AG04449 (cell line): ENCODE data around the gene NXPE1.

ENCODE experiments used
- CTCF ChIA-PET: fragments of 350-600 bp; formaldehyde crosslinking; extraction: SDS; loops from one replicate; lab custom pipeline; 2021; ENCODE audit warnings: antibody characterized with exemption; lab: Yijun Ruan, JAX
- POLR2A ChIA-PET: fragments of 400-600, 350-600 bp; formaldehyde crosslinking; extraction: SDS; loops from one replicate; lab custom pipeline; 2020; ENCODE audit warnings: antibody characterized with exemption, inconsistent platforms; lab: Yijun Ruan, JAX
- DNase-seq: peaks from one replicate; pipeline ENCODE4 v3.0.0-alpha.2; 2010; ENCODE audit warnings: low read depth, low spot score
- H3K4me3 ChIP-seq: 2 replicates; pipeline ENCODE4 v1.5.1; 2011; ENCODE audit warnings: low read depth, mild to moderate bottlenecking, control low read depth, low read length
- CTCF ChIP-seq: IDR thresholded peaks from one replicate; pipeline ENCODE4 v1.5.1; 2011; ENCODE audit warnings: mild to moderate bottlenecking, moderate library complexity, low read length, control low read depth, inconsistent platforms; ENCODE audit not compliant: insufficient read depth; ENCODE audit errors: missing control alignments

The NXPE1 gene

DNA sequence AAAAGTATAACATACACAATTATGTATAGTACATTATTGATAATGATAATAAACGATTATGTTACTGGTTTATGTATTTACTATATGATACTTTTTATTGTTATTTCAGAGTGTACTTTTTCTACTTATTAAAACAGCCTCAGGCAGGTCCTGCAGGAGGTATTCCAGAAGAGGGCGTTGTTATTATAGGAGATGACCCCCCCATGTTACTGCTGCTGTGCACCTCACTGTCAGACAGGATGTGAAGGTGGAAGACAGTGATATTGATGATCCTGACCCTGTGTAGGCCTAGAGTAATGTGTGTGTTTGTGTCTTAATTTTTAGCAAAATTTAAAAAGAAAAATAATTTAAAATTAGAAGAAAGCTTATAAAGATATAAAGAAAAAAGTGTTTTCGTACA, 62.8 kb downstream of the NXPE1 start:
- no peak for DNase-seq
- CTCF ChIA-PET, result no interaction called here
- POLR2A ChIA-PET, result no interaction called here
- no peak for TF ChIP-seq CTCF
- no peak overlapping the region for H3K4me3 ChIP-seq

DNA sequence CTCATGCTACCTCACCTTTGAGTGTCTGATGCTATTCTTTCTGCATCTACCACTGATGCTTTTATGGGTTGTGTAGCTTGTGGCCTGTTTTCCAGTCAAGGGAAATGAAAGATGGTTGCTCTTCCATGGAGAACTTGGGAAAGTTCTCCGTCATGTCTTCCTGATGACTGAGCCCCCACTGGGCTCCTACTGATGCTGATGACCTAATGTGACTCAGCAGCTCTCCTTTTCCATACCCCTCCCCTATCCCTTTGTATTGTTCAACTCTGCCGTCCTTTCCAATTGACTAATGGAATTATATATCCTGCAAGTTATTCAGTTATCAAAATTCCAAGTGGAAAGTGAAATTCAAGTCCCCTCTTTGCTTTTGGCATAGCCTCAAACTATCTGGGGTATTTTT, 75.8 kb downstream of the NXPE1 start:
- CTCF ChIA-PET, result no interaction called here
- no peak overlapping the region for H3K4me3 ChIP-seq
- POLR2A ChIA-PET, result no interaction called here
- no peak for DNase-seq
- TF ChIP-seq CTCF, result no peak

- no peak for DNase-seq
- ChIA-PET CTCF (interaction anchor here (2.0 kb wide), 1 partner anchor 142 kb away, joined by 6 read pairs; no protein-coding TSS in a partner anchor), POLR2A (no interaction called here)
- no peak for TF ChIP-seq CTCF
- H3K4me3 ChIP-seq, result no peak overlapping the region
These were observed 77.6 kb downstream of the NXPE1 start for GRCh38 chr11:114482114-114482513.

DNA sequence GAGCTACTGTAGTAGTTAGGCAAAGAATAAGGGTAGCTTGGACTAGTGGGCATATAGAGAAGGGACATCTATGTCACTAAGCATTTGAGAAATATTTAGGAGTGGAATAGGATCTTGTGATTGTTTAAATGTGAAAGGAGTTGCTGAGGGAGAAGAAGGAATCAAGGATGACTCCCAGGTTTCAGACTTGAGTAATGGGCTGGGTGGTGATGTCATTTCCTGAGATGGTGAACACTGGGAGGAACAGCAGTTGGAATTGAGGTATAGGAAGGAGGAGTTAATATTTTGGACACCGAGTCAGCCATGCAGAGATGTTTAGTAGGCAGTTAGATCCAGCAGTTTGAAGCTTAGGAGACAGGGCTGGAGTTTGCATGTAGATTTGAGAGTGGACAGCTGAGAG, 80.3 kb downstream of the NXPE1 start:
- no peak for DNase-seq
- ChIA-PET CTCF (interaction anchor here (0.8 kb wide), 1 partner anchor 136 kb away, joined by 3 read pairs; no protein-coding TSS in a partner anchor), POLR2A (no interaction called here)
- no peak overlapping the region for H3K4me3 ChIP-seq
- no peak for TF ChIP-seq CTCF

- CTCF ChIA-PET, result interaction anchor here (0.6 kb wide), 1 partner anchor 513 kb away, joined by 3 read pairs; no protein-coding TSS in a partner anchor
- no peak for DNase-seq
- no peak for TF ChIP-seq CTCF
- POLR2A ChIA-PET, result no interaction called here
- H3K4me3 ChIP-seq, result no peak overlapping the region
These were observed 80.9 kb downstream of the NXPE1 start for GRCh38 chr11:114478768-114479167.

- H3K4me3 ChIP-seq, result no peak overlapping the region
- TF ChIP-seq CTCF, result no peak
- POLR2A ChIA-PET, result no interaction called here
- CTCF ChIA-PET, result interaction anchor here (0.6 kb wide), 1 partner anchor 512 kb away, joined by 3 read pairs; no protein-coding TSS in a partner anchor
- no peak for DNase-seq
These were observed 81.7 kb downstream of the NXPE1 start for GRCh38 chr11:114478001-114478410.
